Measurements from ENCODE around the gene CASP10. TPM values are rescaled to one million over a fixed set of nuclear protein-coding genes. Genes with fewer than 3 reads are reported as not detected.
A peak's percentile ranks its signal among the peaks of the same experiment; 100 is the strongest.

Gene CASP10
- total RNA-seq, 1 donor from 2014 or later = 18.9 TPM

DNA sequence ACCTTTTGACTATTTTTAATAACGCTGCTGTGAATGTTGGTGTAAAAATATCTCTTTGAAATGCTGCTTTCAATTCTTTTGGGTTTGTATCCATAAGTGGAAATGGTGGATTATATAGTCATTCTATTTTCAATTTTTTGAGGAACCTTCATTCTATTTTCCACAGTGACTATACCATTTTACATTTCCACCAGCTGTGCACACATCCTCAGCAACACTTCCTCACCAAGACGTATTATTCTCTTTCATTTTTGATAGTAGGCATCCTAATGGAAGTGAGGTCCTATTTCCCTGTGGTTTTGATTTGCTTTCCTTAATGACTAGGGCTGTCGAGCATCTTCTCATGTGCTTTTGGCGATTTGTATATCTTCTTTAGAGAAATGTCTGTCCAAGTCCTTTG lies 14.8 kb downstream of the CASP10 start:
- DNase-seq (ENCODE audit: low spot score) = no peak

GRCh38 chr2:201199847-201200246 lies 16.9 kb downstream of the CASP10 start:
- DNase-seq (ENCODE audit: low spot score) = no peak

DNA sequence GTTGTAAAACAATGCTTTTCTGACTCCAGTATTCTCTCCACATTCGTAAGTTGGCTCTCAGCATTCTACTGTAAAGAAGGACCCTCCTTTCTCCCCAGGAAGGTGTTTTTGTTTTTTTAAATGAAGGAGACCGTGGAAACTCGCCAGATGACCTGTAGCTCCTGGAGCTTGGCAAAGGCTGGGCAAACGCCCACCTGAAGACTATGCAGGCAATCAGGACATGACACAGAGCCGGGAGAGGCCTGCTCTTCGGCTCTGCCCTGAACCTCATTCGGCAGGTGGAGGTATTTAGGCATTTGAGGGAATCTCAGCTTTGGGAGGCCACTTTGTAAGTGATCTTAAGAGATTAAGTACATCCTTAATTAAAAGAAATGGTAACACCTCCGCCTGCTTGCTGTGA lies 17.4 kb downstream of the CASP10 start:
- no peak for DNase-seq (ENCODE audit: low spot score)

GRCh38 chr2:201201371-201201770 lies 18.4 kb downstream of the CASP10 start:
- no peak for DNase-seq (ENCODE audit: low spot score)

GRCh38 chr2:201203916-201204654 lies 21.1 kb downstream of the CASP10 start:
- DNase-seq (ENCODE audit: low spot score) = peak; percentile 40

- DNase-seq (ENCODE audit: low spot score) = no peak
These were observed 21.9 kb downstream of the CASP10 start for GRCh38 chr2:201204655-201205514.

- no peak for DNase-seq (ENCODE audit: low spot score)
These were observed 22.5 kb downstream of the CASP10 start for GRCh38 chr2:201205515-201205849.

DNA sequence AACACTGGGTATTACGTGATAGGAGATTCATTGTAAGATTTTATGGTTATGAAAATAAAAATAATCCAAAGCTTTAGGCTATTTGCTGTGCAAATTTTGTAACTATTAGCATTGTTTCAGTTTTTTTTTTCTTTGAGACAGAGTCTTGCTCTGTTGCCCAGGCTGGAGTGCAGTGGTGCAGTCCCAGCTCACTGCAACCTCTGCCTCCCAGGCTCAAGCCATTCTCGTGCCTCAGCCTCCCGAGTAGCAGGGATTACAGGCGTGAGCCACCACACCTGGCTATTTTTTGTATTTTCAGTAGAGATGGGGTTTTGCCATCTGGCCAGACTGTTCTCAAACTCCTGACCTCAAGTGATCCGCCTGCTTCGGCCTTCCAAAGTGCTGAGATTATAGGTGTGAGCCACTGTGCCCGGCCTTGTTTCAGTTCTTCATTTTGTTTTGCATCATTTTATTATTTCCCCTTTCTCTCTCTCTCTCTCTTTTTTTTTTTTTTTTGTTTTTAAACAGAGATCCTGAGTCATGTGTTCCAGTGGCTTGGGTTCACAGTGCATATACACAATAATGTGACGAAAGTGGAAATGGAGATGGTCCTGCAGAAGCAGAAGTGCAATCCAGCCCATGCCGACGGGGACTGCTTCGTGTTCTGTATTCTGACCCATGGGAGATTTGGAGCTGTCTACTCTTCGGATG lies 25.8 kb downstream of the CASP10 start:
- no peak for DNase-seq (ENCODE audit: low spot score)

- DNase-seq (ENCODE audit: low spot score) = no peak
These were observed 33.0 kb downstream of the CASP10 start for GRCh38 chr2:201215963-201216362.

DNA sequence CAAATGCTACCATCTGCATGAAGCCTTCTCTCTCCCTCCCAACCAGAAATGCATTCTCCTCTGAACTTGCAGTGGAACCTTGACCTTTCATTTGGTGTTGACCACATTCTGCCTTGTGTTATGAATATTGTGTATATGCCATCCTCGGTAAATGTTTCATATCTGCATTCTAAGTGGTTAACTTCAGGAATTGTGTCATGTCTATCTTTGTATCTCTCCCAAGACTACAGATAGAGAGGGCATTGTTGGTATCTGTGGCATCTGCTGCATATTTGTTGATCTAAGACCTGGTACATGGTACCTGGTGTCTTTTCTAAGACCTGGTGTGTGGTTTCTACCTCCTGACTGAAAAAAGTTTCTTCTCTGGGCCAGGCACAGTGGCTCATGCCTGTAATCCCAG lies 34.0 kb downstream of the CASP10 start:
- DNase-seq (ENCODE audit: low spot score) = no peak

DNA sequence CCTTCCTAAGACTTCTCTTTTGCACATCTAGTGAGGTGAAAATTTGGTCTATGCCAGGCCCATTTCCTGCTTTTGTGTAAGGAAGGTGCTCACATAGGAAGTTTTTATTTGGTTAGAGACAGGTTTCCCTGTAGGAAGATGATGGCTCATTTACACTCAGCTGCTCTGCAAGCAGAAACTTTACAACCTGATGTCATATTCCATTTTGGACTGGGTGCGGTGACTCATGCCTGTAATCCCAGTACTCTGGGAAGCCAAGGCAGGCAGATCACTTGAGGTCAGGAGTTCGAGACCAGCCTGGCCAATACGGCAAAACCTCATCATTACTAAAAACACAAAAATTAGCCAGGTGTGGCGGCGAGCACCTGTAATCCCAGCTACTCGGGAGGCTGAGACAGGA lies 35.8 kb downstream of the CASP10 start:
- no peak for DNase-seq (ENCODE audit: low spot score)

GRCh38 chr2:201219328-201220096 lies 36.6 kb downstream of the CASP10 start:
- DNase-seq (ENCODE audit: low spot score) = no peak

DNA sequence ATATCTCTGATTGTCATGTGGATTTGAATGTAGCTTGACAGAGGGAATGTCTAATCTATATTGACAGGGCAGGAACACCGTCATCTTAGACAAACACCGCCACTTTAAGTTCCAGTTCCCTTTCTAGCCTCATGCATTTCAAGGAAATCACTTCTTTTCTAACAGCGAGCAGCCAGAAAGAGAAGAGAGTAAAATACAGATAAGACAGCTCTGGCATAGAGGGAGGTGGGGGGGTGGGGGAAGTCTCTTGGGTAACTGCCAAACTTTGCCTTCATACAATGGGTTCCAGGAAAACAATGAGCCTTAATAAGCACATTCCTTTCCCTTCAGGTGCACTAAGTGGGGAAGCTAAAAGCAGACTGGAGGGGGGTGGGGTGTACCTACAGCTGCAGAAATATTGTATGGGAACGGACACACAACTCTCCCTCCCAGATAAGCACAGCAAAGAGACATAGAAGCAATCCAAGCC lies 37.2 kb downstream of the CASP10 start:
- peak; percentile 60 for DNase-seq (ENCODE audit: low spot score)

DNA sequence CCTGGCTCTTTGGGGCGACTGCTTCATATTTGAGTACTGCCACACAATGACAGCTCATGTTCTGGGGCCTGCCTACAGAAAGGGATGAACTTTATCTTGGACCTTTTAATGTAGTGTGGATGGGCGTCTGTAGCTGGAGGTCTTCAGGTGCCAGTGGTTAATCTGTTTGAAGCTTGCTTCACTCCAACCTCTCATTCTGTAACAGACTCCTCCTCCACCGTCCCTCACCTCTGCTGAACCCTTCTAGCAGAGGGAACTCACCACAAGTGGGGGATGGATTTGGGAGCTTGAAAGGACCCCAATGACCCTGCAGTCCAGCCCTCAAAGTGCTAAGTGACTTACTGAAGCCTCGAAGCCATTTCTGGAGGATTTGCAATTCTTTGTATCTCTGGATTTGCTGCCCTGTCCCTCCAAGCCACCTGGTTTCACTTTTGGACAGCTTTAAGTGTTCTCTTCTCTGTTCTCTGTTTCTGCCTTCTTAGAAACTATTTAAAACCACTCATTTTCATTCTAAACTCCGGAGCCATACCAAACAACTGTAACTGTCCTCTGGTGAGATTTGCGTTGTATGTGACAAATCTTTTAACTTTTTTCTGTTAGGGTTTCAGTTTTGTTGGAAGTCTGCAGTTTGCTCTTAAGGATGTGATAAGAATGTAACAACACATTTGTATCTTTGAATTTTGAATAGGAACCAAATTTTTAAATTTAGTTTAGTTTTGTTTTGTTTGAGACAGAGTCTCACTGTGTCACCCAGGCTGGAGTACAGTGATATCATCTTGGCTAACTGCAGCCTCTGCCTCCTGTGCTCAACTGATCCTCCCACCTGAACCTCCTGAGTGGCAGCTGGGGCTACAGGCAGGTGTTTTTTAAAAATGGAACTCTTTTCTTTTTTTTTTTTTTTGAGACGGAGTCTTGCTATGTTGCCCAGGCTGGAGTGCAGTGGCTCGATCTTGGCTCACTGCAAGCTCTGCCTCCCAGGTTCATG lies 40.4 kb downstream of the CASP10 start:
- DNase-seq (ENCODE audit: low spot score) = no peak

GRCh38 chr2:201228271-201228911 lies 45.5 kb downstream of the CASP10 start:
- DNase-seq (ENCODE audit: low spot score) = no peak

DNA sequence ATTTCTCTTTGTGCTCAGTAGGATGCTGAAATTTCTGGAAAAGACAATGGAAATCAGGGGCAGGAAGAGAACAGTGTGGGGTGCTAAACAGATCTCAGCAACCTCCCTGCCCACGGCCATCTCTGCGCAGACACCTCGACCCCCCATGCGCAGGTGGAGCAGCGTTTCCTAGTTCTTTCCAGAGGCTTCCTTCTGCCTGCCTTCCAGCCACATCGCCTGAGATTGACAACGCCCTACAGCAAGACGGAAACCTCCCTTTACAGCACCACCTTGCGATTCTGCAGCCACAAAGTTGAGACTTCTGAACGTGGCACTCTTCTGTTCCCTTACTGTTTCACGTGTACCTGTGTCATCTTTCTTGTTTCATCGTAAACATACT lies 46.0 kb downstream of the CASP10 start:
- DNase-seq (ENCODE audit: low spot score) = no peak

DNA sequence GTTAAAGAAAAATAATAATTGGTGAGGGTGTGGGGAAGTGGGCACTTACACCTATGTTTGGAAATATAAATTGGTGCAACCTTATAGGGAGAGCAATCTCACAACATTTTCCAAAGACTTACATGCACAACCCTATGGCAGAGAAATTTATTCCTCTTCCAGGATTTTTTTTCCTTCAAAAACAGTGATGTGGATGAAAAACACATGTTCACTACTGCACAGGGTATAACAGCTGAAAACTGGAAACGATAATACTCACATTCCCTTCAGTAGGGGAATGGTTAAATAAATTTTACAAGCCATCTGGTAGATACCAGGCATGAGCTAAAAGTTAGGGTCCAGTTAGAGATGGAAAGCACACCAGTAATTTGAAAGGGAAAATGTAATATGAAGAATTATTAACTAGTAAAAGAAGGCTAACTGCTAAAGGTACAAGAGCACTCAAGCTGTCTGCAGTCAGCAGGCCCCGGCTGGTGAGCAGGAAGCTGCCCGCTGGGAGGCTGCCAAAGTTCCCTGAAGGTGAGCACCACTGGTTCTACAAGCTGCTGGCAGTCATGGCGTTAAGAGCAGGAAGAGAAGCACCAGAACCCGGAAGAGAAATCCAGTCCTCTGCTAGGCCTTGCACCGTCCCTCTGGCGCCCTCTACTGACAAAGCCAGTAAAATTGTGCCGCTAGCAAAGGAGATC lies 49.0 kb downstream of the CASP10 start:
- peak; percentile 95 for DNase-seq (ENCODE audit: low spot score)

DNA sequence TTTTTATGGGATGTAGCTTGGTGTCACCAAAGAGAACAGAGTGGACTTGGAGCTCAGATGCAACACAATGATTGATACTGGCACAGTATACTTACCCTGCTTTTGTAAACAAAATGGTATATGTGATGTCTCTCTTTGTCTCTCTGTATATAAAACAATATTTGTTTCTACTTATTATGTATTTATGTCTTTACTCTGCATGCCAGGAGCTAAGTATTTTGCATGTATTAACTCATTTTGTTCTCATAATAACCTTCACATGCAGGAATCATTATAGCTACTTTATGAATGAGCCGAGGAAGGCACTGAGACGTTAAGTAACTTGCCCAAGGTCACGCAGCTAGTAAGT lies 49.5 kb downstream of the CASP10 start:
- DNase-seq (ENCODE audit: low spot score) = no peak

- peak; percentile 85 for DNase-seq (ENCODE audit: low spot score)
These were observed 50.4 kb downstream of the CASP10 start for GRCh38 chr2:201233192-201233811.
